Ovary (tissue), 9 donors: Measurements from ENCODE around the gene PITPNB. TPM values are rescaled to one million over a fixed set of nuclear protein-coding genes. Genes with fewer than 3 reads are reported as not detected.

Experiments used
- DNase-seq, 5 donors: peaks; one replicate each; pipeline ENCODE4 v3.0.0-alpha.2; 2019 to 2020
- H3K27ac ChIP-seq, 2 donors: fragments of 200-600 bp; one replicate each; pipeline versions ENCODE4 v1.5.1 to v1.8.0; 2019 to 2022
- H3K27me3 ChIP-seq: fragments of 200-600 bp; one replicate; pipeline ENCODE4 v1.8.0; 2022
- H3K36me3 ChIP-seq: fragments of 200-600 bp; sonication (generic); one replicate; pipeline ENCODE4 v1.5.1; 2019
- H3K4me1 ChIP-seq: one replicate; pipeline ENCODE4 v1.8.1; 2013; ENCODE audit warnings: mild to moderate bottlenecking, moderate library complexity; ENCODE audit not compliant: insufficient read depth
- H3K4me3 ChIP-seq: fragments of 200-600 bp; sonication (generic); one replicate; pipeline ENCODE4 v1.5.1; 2017
- H3K9me3 ChIP-seq, 2 donors: fragments of 200-600 bp in 1 of 2; sonication (generic) in 1 of 2; one replicate each; pipeline versions ENCODE4 v1.5.1 to v1.8.1; 2013 to 2019; ENCODE audit warnings: mild to moderate bottlenecking in 1 of 2, moderate library complexity in 1 of 2
- CTCF ChIP-seq, 3 donors: fragments of 450-650 bp in 2 of 3; fragments of 200-600 bp in 1 of 3; IDR thresholded peaks; one replicate each; pipeline versions ENCODE4 v1.5.1 to v1.8.0; 2016 to 2022; ENCODE audit warnings: antibody characterized with exemption in 3 of 3, mild to moderate bottlenecking in 1 of 3
- EP300 ChIP-seq: sonication (generic); formaldehyde crosslinking; IDR thresholded peaks from one replicate; pipeline ENCODE4 v1.6.1; 2017; ENCODE audit warnings: antibody characterized with exemption
- POLR2A ChIP-seq: fragments of 450-650 bp; IDR thresholded peaks from one replicate; pipeline ENCODE4 v1.6.1; 2017; ENCODE audit warnings: antibody characterized with exemption, mild to moderate bottlenecking, moderate library complexity
- WGBS, 3 donors: extraction: QIAGEN DNeasy Blood & Tissue Kit in 1 of 3; methylation state at CpG; one replicate each; pipeline versions ENCODE4 v1.1.5 to v1.1.7; 2013 to 2017; 5-methylcytosine and 5-hydroxymethylcytosine counted together
- intact Hi-C, 4 donors: fragments of 100-400 bp; cut with DNase I; formaldehyde crosslinking; loops; one replicate each; pipeline versions ENCODE4 v1.11.0 to v1.15.1; 2022 to 2023
- polyA plus RNA-seq, 2 donors: library from polyadenylated mRNA; stranded (reverse); fragments of 200-250 nt in 1 of 2; fragments of 350-450 nt in 1 of 2; fragmentation: Illumina TruSeq in 1 of 2; extraction: RNeasy Lipid Tissue Mini Kit (QIAGEN cat#74804) in 1 of 2; gene quantifications; one replicate each; pipeline ENCODE4 v1.2.3, GENCODE V29; 2013 to 2014
- total RNA-seq, 7 donors: library from RNA; depleted of rRNA in 2 of 7; stranded (reverse); fragments of >200 nt in 2 of 7; fragmentation: NEBNext Ultra II Directional in 3 of 7; extraction: Animal tissue kit (Norgen Biotek cat#: 25700) in 3 of 7; gene quantifications; one replicate each; pipeline versions ENCODE4 v1.1.0 to v1.2.4, GENCODE V29; 2016 to 2023
- donor health status: DM: no; HTN: no; CAD: no; lungs with moderate emphysema.
- donor health status: DM: no; HTN: no; CAD: no.
- donor health status: Bipolar disorder and iron deficiency.
- donor health status: DM: yes; HTN: yes; CAD: no.
- donor health status: DM: no; HTN: no; CAD: no.
- donor health status: DM: yes; HTN: yes; CAD: no.

The PITPNB gene
- total and polyA plus RNA-seq, 9 donors = 26.6 to 77.2 (median 60.9) TPM

- Histone ChIP-seq H3K4me3 (no peak overlapping the region), H3K36me3 (no peaks in the 10 kb centered on the region), H3K9me3 (no peaks in the 10 kb centered on the region), H3K27me3 (no peaks in the 10 kb centered on the region), H3K4me1 (no peaks in the 10 kb centered on the region), H3K27ac (no peak overlapping the region)
- intact Hi-C loops = no loop called here
- 52 to 70% (median 63%) methylated on average over 1 of the region's 1 CpG for WGBS, 3 donors
- no peak for TF ChIP-seq POLR2A
- DNase-seq = no peak
These were observed 16.8 kb upstream of the PITPNB start for GRCh38 chr22:27935897-27936296.

- no peaks in the 10 kb centered on the region for H3K36me3 ChIP-seq
- intact Hi-C loops = no loop called here
These were observed 15.0 kb upstream of the PITPNB start for GRCh38 chr22:27934069-27934468.

GRCh38 chr22:27933186-27933983, 14.3 kb upstream of the PITPNB start:
- Histone ChIP-seq H3K27me3 (no peaks in the 10 kb centered on the region), H3K36me3 (no peaks in the 10 kb centered on the region), H3K4me3 (no peak overlapping the region), H3K27ac (no peak overlapping the region), H3K4me1 (no peaks in the 10 kb centered on the region), H3K9me3 (no peaks in the 10 kb centered on the region)
- intact Hi-C loops = no loop called here
- DNase-seq = no peak
- TF ChIP-seq POLR2A (no peak), CTCF (IDR thresholded peaks at IDR 0.05) (no peak), EP300 (no peak)
- 91 to 95% (median 92%) methylated on average over 9 of the region's 9 CpGs for WGBS, 3 donors

More at GRCh38 chr22:27934069-27934468, 15.0 kb upstream of the PITPNB start:
- TF ChIP-seq POLR2A = no peak
- TF ChIP-seq CTCF (IDR thresholded peaks at IDR 0.05) = no peak
- TF ChIP-seq EP300 = no peak
- H3K27ac ChIP-seq = no peak overlapping the region
- no peaks in the 10 kb centered on the region for H3K27me3 ChIP-seq
- WGBS, 3 donors = 73 to 80% (median 79%) methylated on average over 5 of the region's 5 CpGs
- DNase-seq = no peak
- H3K4me1 ChIP-seq = no peaks in the 10 kb centered on the region
- H3K4me3 ChIP-seq = no peak overlapping the region
- H3K9me3 ChIP-seq = no peaks in the 10 kb centered on the region

- Histone ChIP-seq H3K27me3 (no peaks in the 10 kb centered on the region), H3K4me3 (no peak overlapping the region), H3K27ac (no peak overlapping the region), H3K36me3 (no peaks in the 10 kb centered on the region), H3K9me3 (no peaks in the 10 kb centered on the region), H3K4me1 (no peaks in the 10 kb centered on the region)
- intact Hi-C loops = no loop called here
- WGBS, 3 donors = 88 to 91% (median 89%) methylated on average over 3 of the region's 3 CpGs
- DNase-seq = no peak
- TF ChIP-seq EP300 = no peak
- TF ChIP-seq CTCF (IDR thresholded peaks at IDR 0.05) = no peak
- no peak for TF ChIP-seq POLR2A
These were observed 11.4 kb upstream of the PITPNB start for GRCh38 chr22:27930331-27931060.

- intact Hi-C loops = no loop called here
- Histone ChIP-seq H3K4me1 (no peaks in the 10 kb centered on the region), H3K4me3 (no peak overlapping the region), H3K27me3 (no peaks in the 10 kb centered on the region), H3K9me3 (no peaks in the 10 kb centered on the region), H3K36me3 (no peaks in the 10 kb centered on the region), H3K27ac (no peak overlapping the region)
- TF ChIP-seq CTCF (IDR thresholded peaks at IDR 0.05) (no peak), POLR2A (no peak), EP300 (no peak)
- 47 to 98% (median 98%) methylated on average over 1 of the region's 1 CpG for WGBS, 3 donors
- no peak for DNase-seq
These were observed 8.6 kb upstream of the PITPNB start for GRCh38 chr22:27927608-27928007.
